HG03060 (cell line): ENCODE data around the gene STAB1.

Source experiments
- ATAC-seq: cut with Tn5 transposase; IDR thresholded peaks from one replicate; pipeline ENCODE4 v1.9.1; 2021; ENCODE audit warnings: low read depth, moderate number of reproducible peaks; ENCODE audit not compliant: unreplicated experiment

STAB1 gene

GRCh38 chr3:52494886-52495495 lies at the start of gene STAB1:
TSS of gene STAB1 (plus strand) at chr3:52495338. CDS start at chr3:52495414, 76 bp downstream.
- no peak for ATAC-seq

- ATAC-seq = no peak
Observed at GRCh38 chr3:52446042-52446441, 49.1 kb upstream of the STAB1 start.

GRCh38 chr3:52446631-52447511 lies 48.3 kb upstream of the STAB1 start:
- ATAC-seq = no peak

GRCh38 chr3:52447512-52448355 lies 47.4 kb upstream of the STAB1 start:
- ATAC-seq = no peak

- ATAC-seq = no peak
Observed at GRCh38 chr3:52450489-52451236, 44.5 kb upstream of the STAB1 start.

- no peak for ATAC-seq
Observed at GRCh38 chr3:52451237-52452083, 43.7 kb upstream of the STAB1 start.

- ATAC-seq = no peak
Observed at GRCh38 chr3:52452126-52452525, 43.0 kb upstream of the STAB1 start.

- no peak for ATAC-seq
Observed at GRCh38 chr3:52452570-52453221, 42.4 kb upstream of the STAB1 start.

GRCh38 chr3:52453496-52454249 lies 41.5 kb upstream of the STAB1 start, which contains the start of gene TNNC1:
TSS of gene TNNC1 (minus strand) at chr3:52454041. CDS start at chr3:52454015, 26 bp downstream.
- ATAC-seq = no peak

- ATAC-seq = no peak
Observed at GRCh38 chr3:52454250-52454937, 40.7 kb upstream of the STAB1 start.

GRCh38 chr3:52454938-52455282 lies 40.2 kb upstream of the STAB1 start:
- no peak for ATAC-seq

GRCh38 chr3:52455283-52456168 lies 39.6 kb upstream of the STAB1 start, which contains the start of gene NISCH:
TSS of gene NISCH (plus strand) at chr3:52455604. CDS start at chr3:52455642, 38 bp downstream.
- ATAC-seq = peak; percentile 36

GRCh38 chr3:52456169-52456799 lies 38.9 kb upstream of the STAB1 start:
- ATAC-seq = no peak

- ATAC-seq = no peak
Observed at GRCh38 chr3:52456800-52457183, 38.3 kb upstream of the STAB1 start.

- no peak for ATAC-seq
Observed at GRCh38 chr3:52458031-52458760, 36.9 kb upstream of the STAB1 start.
